Fibroblast of skin of left biceps (primary cell): Measurements from ENCODE around the gene TUBD1.
"Not testable (repeated sequence)": the region's sequence is repeated elsewhere in the genome, so short reads cannot be mapped to it uniquely, and the experiment has no call there.

Experiments
- DNase-seq, 2 experiments: peaks; one replicate each; pipeline ENCODE4 v3.0.0-alpha.2; 2013; ENCODE audit warnings: low read depth in 2 of 2

The TUBD1 gene

GRCh38 chr17:59844884-59845594 lies 47.7 kb downstream of the TUBD1 start:
- DNase-seq, result no peak

GRCh38 chr17:59842901-59843652 lies 49.7 kb downstream of the TUBD1 start:
- peak; percentile 91 to 94 for DNase-seq

GRCh38 chr17:59841882-59842263 lies 50.9 kb downstream of the TUBD1 start:
- not testable (repeated sequence) for DNase-seq

- DNase-seq, result not testable (repeated sequence)
These were observed 51.5 kb downstream of the TUBD1 start for GRCh38 chr17:59841091-59841881.

- DNase-seq, result no peak
These were observed 52.2 kb downstream of the TUBD1 start for GRCh38 chr17:59840329-59841090.

GRCh38 chr17:59839651-59840328 lies 53.0 kb downstream of the TUBD1 start:
- no peak for DNase-seq

GRCh38 chr17:59838052-59838916 lies 54.5 kb downstream of the TUBD1 start:
- no peak for DNase-seq

GRCh38 chr17:59837308-59838051 lies 55.3 kb downstream of the TUBD1 start:
- DNase-seq, result peak; percentile 100

- no peak for DNase-seq
These were observed 59.8 kb downstream of the TUBD1 start for GRCh38 chr17:59832883-59833379.

- no peak for DNase-seq
These were observed 61.8 kb downstream of the TUBD1 start for GRCh38 chr17:59830846-59831486.

GRCh38 chr17:59830007-59830630 lies 62.6 kb downstream of the TUBD1 start:
- DNase-seq, result no peak

GRCh38 chr17:59829217-59830006 lies 63.3 kb downstream of the TUBD1 start:
- peak; percentile 98 for DNase-seq

- not testable (repeated sequence) for DNase-seq
These were observed 63.9 kb downstream of the TUBD1 start for GRCh38 chr17:59828819-59829216.

- no peak for DNase-seq
These were observed 64.3 kb downstream of the TUBD1 start for GRCh38 chr17:59828478-59828760.

GRCh38 chr17:59827721-59828477 lies 64.8 kb downstream of the TUBD1 start:
- DNase-seq, result no peak

GRCh38 chr17:59826706-59827453 lies 65.9 kb downstream of the TUBD1 start:
- DNase-seq, result no peak
